Upper lobe of left lung (tissue), 6 donors: ENCODE data around the gene BICDL2. TPM values are rescaled to one million over a fixed set of nuclear protein-coding genes. Genes with fewer than 3 reads are reported as not detected.
A peak's percentile ranks its signal among the peaks of the same experiment; 100 is the strongest.

Experiments
- ATAC-seq, 2 donors: fragments of 200-7000 bp; cut with Tn5 transposase; one replicate each; pipeline ENCODE4 v1.9.1; 2022; ENCODE audit warnings: mild to moderate bottlenecking in 2 of 2, moderate library complexity in 2 of 2; ENCODE audit not compliant: low FRiP score in 2 of 2
- DNase-seq, 2 donors: peaks; one replicate each; pipeline ENCODE4 v3.0.0-alpha.2; 2019 to 2020
- H3K27ac ChIP-seq, 4 donors: fragments of 200-600 bp; sonication (generic); one replicate each; pipeline ENCODE4 v1.5.1; 2016 to 2019
- H3K27me3 ChIP-seq, 4 donors: fragments of 200-600 bp; sonication (generic); one replicate each; pipeline ENCODE4 v1.5.1; 2017 to 2019
- H3K36me3 ChIP-seq, 4 donors: fragments of 200-600 bp; sonication (generic); one replicate each; pipeline ENCODE4 v1.5.1; 2016 to 2019
- H3K4me1 ChIP-seq, 4 donors: fragments of 200-600 bp; sonication (generic); one replicate each; pipeline ENCODE4 v1.5.1; 2018 to 2019
- H3K4me3 ChIP-seq, 4 donors: fragments of 200-600 bp; sonication (generic); one replicate each; pipeline ENCODE4 v1.5.1; 2017 to 2019; ENCODE audit warnings: mild to moderate bottlenecking in 2 of 4, moderate library complexity in 1 of 4
- H3K9me3 ChIP-seq, 4 donors: fragments of 200-600 bp; sonication (generic); one replicate each; pipeline ENCODE4 v1.5.1; 2018 to 2019
- CTCF ChIP-seq, 6 experiments: fragments of 450-650 bp in 4 of 6; fragments of 200-600 bp in 2 of 6; sonication (generic) in 2 of 6; IDR thresholded peaks; one replicate each; pipeline ENCODE4 v1.5.1; 2016 to 2019; ENCODE audit warnings: antibody characterized with exemption in 6 of 6
- EP300 ChIP-seq, 4 donors: sonication (generic); formaldehyde crosslinking; IDR thresholded peaks; one replicate each; pipeline ENCODE4 v1.5.1; 2017; ENCODE audit warnings: antibody characterized with exemption in 4 of 4, control low read depth in 2 of 4
- POLR2A ChIP-seq, 4 donors: fragments of 450-650 bp; IDR thresholded peaks; one replicate each; pipeline ENCODE4 v1.5.1; 2016 to 2017; ENCODE audit warnings: antibody characterized with exemption in 4 of 4, mild to moderate bottlenecking in 2 of 4
- POLR2AphosphoS5 ChIP-seq, 2 donors: sonication (generic); formaldehyde crosslinking; IDR thresholded peaks; one replicate each; pipeline ENCODE4 v1.5.1; 2017; ENCODE audit warnings: antibody characterized with exemption in 2 of 2
- WGBS, 2 donors: methylation state at CpG; one replicate each; pipeline ENCODE4 v1.1.5; 2017 to 2018; 5-methylcytosine and 5-hydroxymethylcytosine counted together
- total RNA-seq, 6 donors: library from RNA; depleted of rRNA in 4 of 6; stranded (reverse); fragments of >200 nt in 4 of 6; gene quantifications; one replicate each; pipeline versions ENCODE4 v1.1.0 to v1.2.1, GENCODE V29; 2016 to 2021
- donor health status: DM: no; HTN: no; CAD: no; lungs with moderate emphysema.
- donor health status: DM: no; HTN: yes; CAD: no; lungs with severe emphysema.

Gene BICDL2
- total RNA-seq, 6 donors from 2014 or later, result 18.5 to 98.5 (median 35.0) TPM

GRCh38 chr16:3027489-3027795 is 9.3 kb downstream of the BICDL2 start:
- no peaks in the 10 kb centered on the region for H3K9me3 ChIP-seq
- H3K4me1 ChIP-seq, result peaks cover 29 to 54% (median 44%) of the 10 kb centered on the region in 4 donors
- DNase-seq, result no peak
- peaks cover 0 to 15% (median 8%) of the 10 kb centered on the region in 4 donors for H3K27me3 ChIP-seq
- no peak overlapping the region for H3K4me3 ChIP-seq
- peaks cover 3 to 22% (median 18%) of the 10 kb centered on the region in 4 donors for H3K36me3 ChIP-seq
- no peak overlapping the region for H3K27ac ChIP-seq
- TF ChIP-seq CTCF (IDR thresholded peaks at IDR 0.05), result no peak
- TF ChIP-seq EP300 (IDR thresholded peaks at IDR 0.05), result no peak
- TF ChIP-seq POLR2A (IDR thresholded peaks at IDR 0.05), result no peak
- no peak for TF ChIP-seq POLR2AphosphoS5 (IDR thresholded peaks at IDR 0.05)
- 92 to 93% methylated on average over 4 to 8 of the region's 8 CpGs for WGBS, 2 donors
- ATAC-seq, result no peak

GRCh38 chr16:3026609-3027488 is 9.9 kb downstream of the BICDL2 start:
- H3K4me3 ChIP-seq, result no peak overlapping the region
- no peaks in the 10 kb centered on the region for H3K9me3 ChIP-seq
- ATAC-seq (no peak), DNase-seq (peak in 1 of 2 donors; percentile 77)
- TF ChIP-seq POLR2A (IDR thresholded peaks at IDR 0.05) (no peak), POLR2AphosphoS5 (IDR thresholded peaks at IDR 0.05) (no peak), CTCF (IDR thresholded peaks at IDR 0.05) (no peak), EP300 (IDR thresholded peaks at IDR 0.05) (no peak)
- 94 to 96% methylated on average over 18 to 23 of the region's 24 CpGs for WGBS, 2 donors
- no peak overlapping the region for H3K27ac ChIP-seq
- peaks cover 34 to 60% (median 50%) of the 10 kb centered on the region in 4 donors for H3K4me1 ChIP-seq
- H3K27me3 ChIP-seq, result peaks cover 0 to 15% (median 8%) of the 10 kb centered on the region in 4 donors
- peaks cover 3 to 22% (median 19%) of the 10 kb centered on the region in 4 donors for H3K36me3 ChIP-seq

GRCh38 chr16:3026003-3026378 is 10.8 kb downstream of the BICDL2 start:
- WGBS, 2 donors, result 90 to 95% methylated on average over 8 of the region's 8 CpGs
- DNase-seq, result no peak
- H3K4me1 ChIP-seq, result peaks cover 39 to 69% (median 54%) of the 10 kb centered on the region in 4 donors

GRCh38 chr16:3025032-3026002 is 11.4 kb downstream of the BICDL2 start:
- H3K9me3 ChIP-seq, result no peaks in the 10 kb centered on the region
- no peak for ATAC-seq
- H3K27ac ChIP-seq, result no peak overlapping the region
- H3K36me3 ChIP-seq, result peaks cover 3 to 23% (median 20%) of the 10 kb centered on the region in 4 donors
- peaks cover 0 to 12% (median 5%) of the 10 kb centered on the region in 4 donors for H3K27me3 ChIP-seq
- H3K4me3 ChIP-seq, result no peak overlapping the region
- no peak for TF ChIP-seq CTCF (IDR thresholded peaks at IDR 0.05)
- TF ChIP-seq EP300 (IDR thresholded peaks at IDR 0.05), result no peak
- TF ChIP-seq POLR2AphosphoS5 (IDR thresholded peaks at IDR 0.05), result no peak
- no peak for TF ChIP-seq POLR2A (IDR thresholded peaks at IDR 0.05)
- DNase-seq, result no peak
- peaks cover 39 to 75% (median 59%) of the 10 kb centered on the region in 4 donors for H3K4me1 ChIP-seq
- WGBS, 2 donors, result 95 to 96% methylated on average over 17 to 18 of the region's 18 CpGs

More at GRCh38 chr16:3026003-3026378, 10.8 kb downstream of the BICDL2 start:
- no peak overlapping the region for H3K4me3 ChIP-seq
- no peak for TF ChIP-seq CTCF (IDR thresholded peaks at IDR 0.05)
- no peak for TF ChIP-seq POLR2AphosphoS5 (IDR thresholded peaks at IDR 0.05)
- TF ChIP-seq EP300 (IDR thresholded peaks at IDR 0.05), result no peak
- H3K9me3 ChIP-seq, result no peaks in the 10 kb centered on the region
- H3K36me3 ChIP-seq, result peaks cover 3 to 23% (median 20%) of the 10 kb centered on the region in 4 donors
- H3K27me3 ChIP-seq, result peaks cover 0 to 15% (median 6%) of the 10 kb centered on the region in 4 donors
- H3K27ac ChIP-seq, result no peak overlapping the region
- no peak for ATAC-seq
